ENCODE results near the gene MACROH2A2. TPM values are rescaled to one million over a fixed set of nuclear protein-coding genes. Genes with fewer than 3 reads are reported as not detected.
A peak's percentile ranks its signal among the peaks of the same experiment; 100 is the strongest.

Gene MACROH2A2
- total RNA-seq, 8 experiments from 2014 or later = 2.7 to 171 (median 77.5) TPM

- Histone ChIP-seq H3K4me3 (no peak overlapping the region), H3K27ac (no peak overlapping the region), H3K4me1 (replicated peaks in 1 of 2) (no peaks in the 10 kb centered on the region)
- no peak for ATAC-seq (replicated peaks in 6 of 8)
- in situ Hi-C loops (cut with MboI; ENCODE audit: low pct_unique_long_range_greater_than_20kb in 2 of 9, low sequenced_read_pairs in 9 of 9, unreplicated experiment in 9 of 9) = no loop called here
- WGBS, 10 experiments = 61 to 100% (median 92%) methylated on average over 1 to 10 of the region's 15 CpGs; no CpG with 5 or more reads in 2 of the 10 experiments
Observed at GRCh38 chr10:70126700-70127395, 74.2 kb downstream of the MACROH2A2 start.

DNA sequence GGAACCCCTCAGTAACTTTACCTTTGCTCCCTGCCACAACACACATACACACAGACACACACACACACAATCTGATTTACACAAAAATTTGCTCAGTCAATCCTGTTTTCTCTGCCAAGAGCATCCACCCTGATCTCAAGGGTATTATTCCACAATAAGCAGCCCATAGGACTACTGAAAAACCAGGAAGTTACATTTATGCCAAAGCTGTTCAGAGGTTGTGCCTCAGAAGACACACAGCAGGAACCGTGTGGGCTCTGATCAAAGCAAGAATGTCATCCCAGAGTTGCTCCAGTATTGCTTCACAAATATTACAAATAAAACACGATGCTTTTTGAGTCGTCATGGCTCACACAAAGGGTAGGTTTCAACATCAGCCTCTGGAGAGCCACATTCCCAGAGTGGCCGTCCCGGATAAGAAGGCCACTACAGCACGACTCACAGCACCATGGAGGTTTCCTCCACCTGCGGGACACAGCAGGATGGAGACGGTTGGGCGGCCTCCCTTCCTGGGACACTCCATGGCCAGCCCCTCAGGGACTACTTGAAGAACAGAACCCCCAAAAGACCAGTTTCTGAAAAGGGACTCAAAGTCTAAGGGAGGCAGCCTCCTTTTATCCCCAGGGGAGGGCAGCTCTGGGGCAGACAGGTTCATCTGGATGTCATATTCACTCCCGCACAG is 78.4 kb downstream of the MACROH2A2 start:
- ATAC-seq (replicated peaks in 6 of 8) = no peak
- Histone ChIP-seq H3K27ac (no peak overlapping the region), H3K4me3 (no peak overlapping the region), H3K4me1 (replicated peaks in 1 of 2) (no peaks in the 10 kb centered on the region)
- in situ Hi-C loops (cut with MboI; ENCODE audit: low pct_unique_long_range_greater_than_20kb in 2 of 9, low sequenced_read_pairs in 9 of 9, unreplicated experiment in 9 of 9) = no loop called here
- WGBS, 10 experiments = 17 to 100% (median 85%) methylated on average over 1 to 9 of the region's 10 CpGs; no CpG with 5 or more reads in 2 of the 10 experiments

- in situ Hi-C loops (cut with MboI; ENCODE audit: low pct_unique_long_range_greater_than_20kb in 2 of 9, low sequenced_read_pairs in 9 of 9, unreplicated experiment in 9 of 9) = no loop called here
- H3K4me3 ChIP-seq = no peak overlapping the region
- no peak for ATAC-seq (replicated peaks in 6 of 8)
- H3K4me1 ChIP-seq (replicated peaks in 1 of 2) = no peaks in the 10 kb centered on the region
- 91 to 100% methylated on average over 1 to 4 of the region's 4 CpGs; no CpG with 5 or more reads in 8 of the 10 experiments for WGBS, 10 experiments
- H3K27ac ChIP-seq = no peak overlapping the region
Observed at GRCh38 chr10:70131560-70131937, 78.9 kb downstream of the MACROH2A2 start.

GRCh38 chr10:70132098-70133029 is 79.7 kb downstream of the MACROH2A2 start, which contains the start of gene AIFM2:
Gene AIFM2 (minus strand): TSS chr10:70132825. CDS start chr10:70124084, 8,741 bp downstream.
- 15 to 40% (median 33%) methylated on average over 1 to 24 of the region's 80 CpGs; no CpG with 5 or more reads in 6 of the 10 experiments for WGBS, 10 experiments
- Histone ChIP-seq H3K4me3 (peak within 1 kb of the TSS; percentile 18 to 38 (median 30)), H3K27ac (no peak within 1 kb of the TSS), H3K4me1 (replicated peaks in 1 of 2) (no peaks in the 10 kb centered on the region)
- peak; percentile 83 to 90 (median 88) for ATAC-seq (replicated peaks in 6 of 8)
- in situ Hi-C loops (cut with MboI; ENCODE audit: low pct_unique_long_range_greater_than_20kb in 2 of 9, low sequenced_read_pairs in 9 of 9, unreplicated experiment in 9 of 9) = no loop called here

DNA sequence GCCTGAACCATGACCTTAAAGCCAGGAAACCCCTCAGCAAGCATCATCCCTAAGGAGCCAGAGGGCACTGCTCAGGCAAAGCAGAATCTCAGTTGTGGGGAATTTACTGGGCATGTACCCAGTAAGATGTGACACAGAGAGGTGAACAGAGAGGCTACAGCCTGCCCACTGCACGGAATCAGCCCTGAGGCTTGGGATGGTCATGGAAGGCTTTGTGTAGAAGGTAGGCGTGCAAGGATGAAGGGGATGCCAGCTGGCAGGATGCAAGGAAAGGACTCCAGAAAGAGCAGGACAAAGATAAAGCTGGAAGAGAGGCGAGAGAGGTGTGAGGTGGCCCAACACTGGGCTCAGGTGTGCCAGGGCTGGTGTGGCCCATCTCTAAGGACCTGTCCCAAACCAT is 82.4 kb downstream of the MACROH2A2 start:
- WGBS, 10 experiments = 67 to 100% (median 90%) methylated on average over 1 to 3 of the region's 3 CpGs; no CpG with 5 or more reads in 2 of the 10 experiments

GRCh38 chr10:70135684-70136083 is 83.0 kb downstream of the MACROH2A2 start:
- H3K4me3 ChIP-seq = no peak overlapping the region
- in situ Hi-C loops (cut with MboI; ENCODE audit: low pct_unique_long_range_greater_than_20kb in 2 of 9, low sequenced_read_pairs in 9 of 9, unreplicated experiment in 9 of 9) = no loop called here
- 53 to 100% (median 68%) methylated on average over 1 to 5 of the region's 7 CpGs; no CpG with 5 or more reads in 4 of the 10 experiments for WGBS, 10 experiments
- H3K4me1 ChIP-seq (replicated peaks in 1 of 2) = no peaks in the 10 kb centered on the region
- no peak for ATAC-seq (replicated peaks in 6 of 8)
- H3K27ac ChIP-seq = no peak overlapping the region

More for the DNA sequence above, 82.4 kb downstream of the MACROH2A2 start:
- in situ Hi-C loops (cut with MboI; ENCODE audit: low pct_unique_long_range_greater_than_20kb in 2 of 9, low sequenced_read_pairs in 9 of 9, unreplicated experiment in 9 of 9) = no loop called here
- no peak for ATAC-seq (replicated peaks in 6 of 8)
- Histone ChIP-seq H3K4me1 (replicated peaks in 1 of 2) (no peaks in the 10 kb centered on the region), H3K27ac (no peak overlapping the region), H3K4me3 (no peak overlapping the region)

DNA sequence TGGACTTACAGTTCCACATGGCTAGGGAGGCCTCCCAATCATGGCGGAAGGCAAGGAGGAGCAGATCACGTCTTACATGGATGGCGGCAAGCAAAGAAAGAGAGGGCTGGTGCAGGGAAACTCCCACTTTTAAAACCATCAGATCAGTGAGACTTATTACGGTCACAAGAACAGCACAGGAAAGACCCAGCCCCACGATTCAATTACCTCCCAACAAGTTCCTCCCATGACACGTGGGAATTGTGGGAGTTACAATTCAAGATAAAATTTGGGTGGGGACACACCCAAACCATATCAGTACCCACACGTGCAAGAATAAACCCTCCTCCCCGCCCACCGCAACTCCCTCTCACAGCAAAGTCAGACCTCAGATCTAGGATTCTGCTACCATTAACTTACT is 84.5 kb downstream of the MACROH2A2 start:
- Histone ChIP-seq H3K4me3 (no peak overlapping the region), H3K4me1 (replicated peaks in 1 of 2) (no peaks in the 10 kb centered on the region), H3K27ac (no peak overlapping the region)
- no peak for ATAC-seq (replicated peaks in 6 of 8)
- in situ Hi-C loops (cut with MboI; ENCODE audit: low pct_unique_long_range_greater_than_20kb in 2 of 9, low sequenced_read_pairs in 9 of 9, unreplicated experiment in 9 of 9) = no loop called here
- WGBS, 10 experiments = 65 to 92% (median 80%) methylated on average over 3 to 6 of the region's 9 CpGs; no CpG with 5 or more reads in 4 of the 10 experiments

GRCh38 chr10:70137927-70138883 is 85.6 kb downstream of the MACROH2A2 start:
- WGBS, 10 experiments = 89 to 100% (median 95%) methylated on average over 1 to 8 of the region's 14 CpGs; no CpG with 5 or more reads in 2 of the 10 experiments
- Histone ChIP-seq H3K4me1 (replicated peaks in 1 of 2) (no peaks in the 10 kb centered on the region), H3K4me3 (no peak overlapping the region), H3K27ac (no peak overlapping the region)
- in situ Hi-C loops (cut with MboI; ENCODE audit: low pct_unique_long_range_greater_than_20kb in 2 of 9, low sequenced_read_pairs in 9 of 9, unreplicated experiment in 9 of 9) = no loop called here
- ATAC-seq (replicated peaks in 6 of 8) = peak in 1 of 8 experiments; percentile 43

GRCh38 chr10:70139151-70139996 is 86.7 kb downstream of the MACROH2A2 start:
- in situ Hi-C loops (cut with MboI; ENCODE audit: low pct_unique_long_range_greater_than_20kb in 2 of 9, low sequenced_read_pairs in 9 of 9, unreplicated experiment in 9 of 9) = no loop called here
- no peak for ATAC-seq (replicated peaks in 6 of 8)
- no peak overlapping the region for H3K4me3 ChIP-seq
- no peaks in the 10 kb centered on the region for H3K4me1 ChIP-seq (replicated peaks in 1 of 2)
- H3K27ac ChIP-seq = no peak overlapping the region
- 33 to 100% (median 86%) methylated on average over 1 to 4 of the region's 11 CpGs; no CpG with 5 or more reads in 5 of the 10 experiments for WGBS, 10 experiments

DNA sequence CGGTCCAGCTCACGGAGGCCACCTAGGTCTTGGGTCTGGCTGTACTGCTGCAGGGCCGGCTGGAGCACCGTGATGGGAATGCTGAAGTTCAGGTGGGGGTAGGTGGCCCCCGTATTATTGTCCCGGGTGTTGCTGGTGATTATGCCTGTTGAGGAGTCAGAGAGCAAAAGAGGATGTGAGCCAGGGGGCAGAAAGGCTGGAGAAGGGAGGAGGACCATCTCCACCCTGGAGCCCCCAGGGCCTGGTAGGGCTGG is 87.3 kb downstream of the MACROH2A2 start:
- H3K4me1 ChIP-seq (replicated peaks in 1 of 2) = peaks cover 3 to 4% of the 10 kb centered on the region in 2 donors
- in situ Hi-C loops (cut with MboI; ENCODE audit: low pct_unique_long_range_greater_than_20kb in 2 of 9, low sequenced_read_pairs in 9 of 9, unreplicated experiment in 9 of 9) = no loop called here
- 92 to 100% (median 100%) methylated on average over 1 to 3 of the region's 6 CpGs; no CpG with 5 or more reads in 7 of the 10 experiments for WGBS, 10 experiments
- no peak overlapping the region for H3K4me3 ChIP-seq
- no peak for ATAC-seq (replicated peaks in 6 of 8)
- H3K27ac ChIP-seq = no peak overlapping the region

DNA sequence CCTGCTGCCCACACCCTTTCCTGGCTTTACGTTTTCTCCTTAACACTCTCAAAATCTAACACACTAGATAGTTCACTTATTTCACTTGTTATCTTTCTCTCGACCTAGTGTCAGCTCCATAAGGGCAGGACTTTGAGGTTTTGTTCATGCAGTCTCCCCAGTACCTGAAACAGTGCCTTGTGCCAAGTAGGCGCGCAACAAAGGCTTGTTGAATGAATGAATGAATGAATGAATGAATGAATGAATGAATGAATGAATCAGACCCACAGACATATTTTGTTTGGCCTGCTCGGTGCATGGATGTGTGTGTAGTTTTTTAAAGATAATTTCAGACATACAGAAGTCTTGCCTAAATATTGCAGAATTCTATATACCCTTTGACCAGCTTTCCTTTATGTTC is 87.7 kb downstream of the MACROH2A2 start:
- Histone ChIP-seq H3K4me1 (replicated peaks in 1 of 2) (peaks cover 6 to 8% of the 10 kb centered on the region in 2 donors), H3K27ac (no peak overlapping the region), H3K4me3 (no peak overlapping the region)
- 76 to 100% (median 95%) methylated on average over 1 to 4 of the region's 5 CpGs; no CpG with 5 or more reads in 1 of the 10 experiments for WGBS, 10 experiments
- in situ Hi-C loops (cut with MboI; ENCODE audit: low pct_unique_long_range_greater_than_20kb in 2 of 9, low sequenced_read_pairs in 9 of 9, unreplicated experiment in 9 of 9) = no loop called here
- no peak for ATAC-seq (replicated peaks in 6 of 8)

All from motor neuron (in vitro differentiated cells).